NOMO-1 (cell line): ENCODE measurements around the gene PCP4.

ENCODE experiments used
- DNase-seq, 2 experiments: peaks; one replicate each; lab custom pipeline; 2025; ENCODE audit not compliant: unreplicated experiment in 2 of 2; lab: John Stamatoyannopoulos, UW

The PCP4 gene

DNA sequence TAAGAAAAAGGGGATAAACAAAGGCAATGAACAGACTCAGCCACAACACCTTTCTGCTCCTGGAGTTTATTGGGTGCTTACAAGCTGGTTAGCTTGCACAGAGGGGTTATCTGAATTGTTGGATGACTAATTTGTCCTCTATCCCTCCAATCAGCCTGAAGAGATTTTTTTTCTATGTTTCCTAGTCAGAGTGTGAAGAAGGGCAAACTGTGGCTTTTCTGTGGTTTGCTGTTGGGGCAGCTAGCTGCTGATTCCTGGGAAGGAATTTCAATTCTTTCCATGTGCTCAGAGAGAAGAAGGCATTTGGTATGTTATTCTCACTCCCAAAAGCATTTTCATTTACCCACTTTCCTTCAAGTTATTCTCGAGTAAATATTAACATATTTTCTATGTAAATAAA is 48.6 kb downstream of the PCP4 start:
- DNase-seq: no peak

DNA sequence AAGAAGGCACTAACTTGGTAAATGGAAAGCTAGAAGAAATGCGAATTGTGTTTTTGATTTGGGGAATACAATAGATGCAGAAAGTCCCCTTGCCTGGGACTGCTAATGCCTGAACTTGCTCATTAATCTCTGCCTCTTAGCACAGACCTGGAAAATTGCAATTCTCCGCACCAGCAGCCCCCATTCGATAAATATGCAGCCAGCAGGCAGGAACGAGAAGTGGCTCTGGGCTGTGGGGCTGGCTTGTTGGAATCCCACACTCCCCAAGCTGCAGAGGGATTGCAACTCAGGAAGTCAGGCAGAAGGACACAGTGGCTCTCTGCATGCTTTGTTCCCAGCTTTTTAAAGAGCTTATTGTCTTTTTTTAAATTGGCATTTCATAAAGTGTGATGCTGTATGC is 51.3 kb downstream of the PCP4 start:
- no peak for DNase-seq

- no peak for DNase-seq
Observed at GRCh38 chr21:39923476-39923875, 56.2 kb downstream of the PCP4 start.

DNA sequence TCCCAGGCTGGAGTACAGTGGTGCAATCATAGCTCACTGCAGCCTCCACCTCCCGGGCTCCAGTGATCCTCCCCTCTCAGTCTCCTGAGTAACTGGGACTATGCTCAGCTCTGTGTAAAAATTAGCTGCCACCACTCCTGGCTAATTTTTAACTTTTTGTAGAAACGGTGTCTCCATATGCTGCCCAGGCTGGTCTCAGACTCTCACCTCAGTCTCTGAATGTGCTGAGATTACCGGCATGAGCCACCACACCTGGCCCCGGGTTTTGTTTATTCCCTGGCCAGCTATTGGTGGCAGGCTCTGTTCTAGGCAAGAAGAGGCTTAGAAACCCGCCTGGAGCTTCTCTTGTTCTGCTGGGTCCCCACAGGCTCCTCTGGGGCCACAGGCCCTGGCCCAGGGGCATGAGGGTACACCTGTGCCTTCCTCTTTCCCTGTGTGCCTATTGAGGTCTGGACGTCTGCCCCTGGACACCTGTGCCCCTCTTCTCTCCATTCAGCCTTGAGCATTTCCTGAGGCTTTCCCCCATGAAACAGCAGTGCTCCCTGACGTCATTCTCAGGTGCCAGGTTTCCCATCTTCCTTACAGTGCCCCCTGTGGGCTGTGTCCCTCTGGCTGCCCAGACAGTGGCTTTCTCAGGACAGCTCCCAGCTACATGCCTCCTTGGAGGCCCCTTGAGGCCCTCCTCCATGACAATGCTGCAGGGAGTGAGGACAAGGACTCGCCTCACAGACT is 57.5 kb downstream of the PCP4 start:
- no peak for DNase-seq

- DNase-seq: no peak
Observed at GRCh38 chr21:39927304-39927886, 60.2 kb downstream of the PCP4 start.

DNA sequence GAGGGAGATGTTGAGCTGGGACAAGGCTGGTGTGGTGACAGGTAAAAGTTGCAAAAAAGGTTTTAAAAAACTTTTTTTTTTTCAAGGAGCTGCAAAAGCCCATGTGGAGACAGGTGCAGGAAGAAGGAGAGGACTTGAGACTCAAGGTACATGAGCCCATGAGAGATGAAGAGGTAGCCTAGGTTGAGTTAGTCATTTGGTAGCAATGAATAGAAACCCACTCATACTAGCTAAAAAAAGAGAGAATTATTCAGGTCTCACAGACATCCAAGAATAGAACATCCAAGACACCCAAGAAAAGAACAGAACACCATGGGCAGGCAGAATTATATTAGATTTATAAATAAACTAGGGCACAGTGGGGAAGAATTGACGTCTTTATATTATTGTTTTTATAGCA is 65.1 kb downstream of the PCP4 start:
- no peak for DNase-seq

DNA sequence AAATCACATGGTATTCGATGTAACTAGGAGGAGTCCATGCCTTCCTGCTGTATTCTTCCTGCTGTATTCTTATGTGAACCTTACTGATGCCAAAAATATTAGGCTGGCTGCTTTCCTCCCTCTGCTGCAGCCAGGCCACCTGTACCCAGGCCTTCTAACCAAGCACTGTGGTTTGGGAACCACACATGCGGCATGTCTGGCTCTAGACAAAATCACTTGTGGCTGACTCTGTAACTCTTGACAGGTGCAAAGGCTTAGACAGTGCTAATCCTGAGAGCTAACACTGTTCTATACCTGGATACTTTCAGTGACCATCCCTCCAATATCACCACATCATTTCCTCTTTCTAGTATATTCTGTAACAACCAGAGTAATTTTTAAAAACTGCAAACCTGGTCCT is 67.7 kb downstream of the PCP4 start:
- DNase-seq: no peak

GRCh38 chr21:39935716-39936115 is 68.5 kb downstream of the PCP4 start:
- DNase-seq: no peak

- DNase-seq: no peak
Observed at GRCh38 chr21:39938086-39938625, 70.9 kb downstream of the PCP4 start.

DNA sequence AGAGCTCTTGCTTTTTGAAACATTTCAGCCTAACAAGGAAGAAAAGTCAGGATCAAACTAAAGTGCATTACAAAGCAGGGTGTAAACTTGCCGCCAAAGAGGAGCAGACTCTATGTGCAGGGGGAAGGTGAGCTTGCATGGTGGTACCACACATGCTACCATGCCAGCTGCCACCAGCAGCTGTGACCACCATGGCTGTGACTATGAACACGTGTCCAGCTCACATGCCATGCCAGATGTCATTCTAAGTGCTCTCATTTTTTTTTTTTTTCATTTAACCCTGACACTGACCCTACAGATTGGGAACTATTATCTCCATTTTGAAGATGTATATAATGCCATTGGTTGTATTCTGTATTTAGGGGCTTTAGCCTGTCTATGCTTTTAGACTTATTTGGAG is 79.0 kb downstream of the PCP4 start:
- DNase-seq: no peak

DNA sequence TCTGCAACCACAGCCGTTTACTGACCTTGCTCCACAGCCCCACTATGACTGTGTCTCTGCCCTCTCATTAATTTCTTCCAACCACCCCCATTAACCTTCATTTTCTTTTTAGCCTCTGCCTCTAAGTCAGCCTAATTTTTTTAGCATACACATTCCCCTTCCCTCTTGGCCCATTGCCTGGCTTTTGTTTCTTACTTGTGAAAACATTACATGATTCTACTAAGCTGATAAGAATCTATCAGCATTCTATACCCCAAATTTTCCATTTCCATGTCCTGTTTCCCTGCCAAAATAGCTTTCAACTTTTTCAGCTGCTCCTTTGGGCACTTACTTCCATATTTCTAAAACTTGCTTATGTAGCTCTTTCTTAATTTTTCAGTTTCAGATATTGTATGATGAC is 79.8 kb downstream of the PCP4 start:
- no peak for DNase-seq

DNA sequence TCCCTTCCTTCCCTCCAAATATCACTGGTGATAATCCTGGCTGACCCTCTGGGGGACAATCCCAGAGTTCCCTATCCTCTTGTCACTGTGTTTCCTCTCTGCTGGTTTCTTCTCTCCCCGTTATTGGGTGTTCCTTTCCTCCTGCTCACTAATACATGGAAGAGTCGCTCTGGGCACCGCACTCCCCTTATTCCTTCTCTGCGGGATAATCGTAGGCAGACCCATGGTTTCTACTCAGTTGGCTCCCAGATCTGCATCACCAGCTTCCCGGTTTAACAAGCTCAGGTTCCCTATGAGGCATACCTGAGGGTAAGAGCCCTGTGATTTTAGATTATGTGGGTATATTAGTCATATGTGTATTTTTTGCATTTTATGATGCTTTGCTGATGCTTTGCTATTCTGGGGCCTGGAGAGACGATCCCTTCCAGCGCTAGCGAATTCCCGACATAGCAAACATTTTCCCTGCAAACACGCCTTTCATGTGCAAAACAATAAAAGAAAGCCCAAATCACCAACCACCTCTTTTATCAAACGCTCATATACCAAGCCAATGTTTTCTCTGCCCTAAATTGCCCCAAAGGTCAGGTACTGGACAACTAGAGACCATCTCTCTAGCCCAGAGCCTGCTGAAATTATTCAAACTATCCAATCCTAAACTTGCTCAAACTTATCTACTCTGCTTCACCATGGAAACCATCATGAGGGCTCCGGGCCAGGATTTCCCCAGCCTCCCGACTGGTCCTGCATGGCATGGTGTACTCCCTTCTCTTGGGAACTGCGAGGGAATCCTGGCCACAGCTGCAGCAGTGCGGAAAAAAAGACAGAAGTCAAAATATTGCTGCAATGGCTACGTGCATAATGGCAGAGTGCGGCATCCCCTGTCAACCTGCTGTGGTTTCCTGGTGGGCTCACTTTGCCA is 84.2 kb downstream of the PCP4 start:
- DNase-seq: no peak

- DNase-seq: no peak
Observed at GRCh38 chr21:39952265-39952664, 85.0 kb downstream of the PCP4 start.

- DNase-seq: no peak
Observed at GRCh38 chr21:39954570-39954969, 87.3 kb downstream of the PCP4 start.

- no peak for DNase-seq
Observed at GRCh38 chr21:39955326-39955725, 88.1 kb downstream of the PCP4 start.

GRCh38 chr21:39956586-39956985 is 89.3 kb downstream of the PCP4 start:
- DNase-seq: no peak

DNA sequence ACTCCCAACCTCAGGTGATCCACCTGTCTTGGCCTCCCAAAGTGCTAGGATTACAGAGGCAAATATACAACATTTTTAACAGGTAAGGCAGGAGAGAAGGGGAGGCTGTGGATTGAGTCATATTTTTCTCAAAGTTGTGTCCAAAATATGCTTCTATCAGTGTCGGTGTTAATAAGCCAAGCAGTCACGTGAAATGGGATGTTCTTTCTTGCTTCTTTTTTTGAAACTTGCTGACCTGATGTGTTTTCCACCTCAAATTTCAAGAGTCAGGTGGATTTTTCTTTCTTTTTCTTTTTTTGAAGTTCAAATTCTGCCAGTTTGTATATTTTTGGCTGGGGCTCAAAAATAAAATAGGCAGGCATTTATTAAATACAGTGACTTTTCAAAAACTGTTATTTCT is 91.5 kb downstream of the PCP4 start:
- no peak for DNase-seq

DNA sequence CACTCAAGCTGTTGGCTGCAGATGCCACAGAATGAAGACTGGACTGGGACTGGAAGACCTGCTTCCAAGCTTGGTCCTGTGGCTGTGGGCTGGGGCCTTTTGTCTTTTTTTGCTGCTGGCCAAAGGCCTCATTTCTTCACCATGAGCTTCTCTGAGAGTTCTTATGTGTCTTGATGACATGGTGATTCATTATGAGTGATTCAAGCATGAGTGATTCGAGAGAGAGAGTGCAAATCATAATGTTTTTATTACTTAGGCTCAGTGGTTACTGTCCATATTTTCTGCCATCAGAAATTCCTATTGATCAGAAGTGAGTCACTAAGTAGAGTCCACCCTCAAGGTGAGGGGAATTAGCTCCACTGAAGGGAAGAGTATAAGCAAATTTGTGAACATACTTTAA is 94.0 kb downstream of the PCP4 start:
- DNase-seq: no peak

- DNase-seq: no peak
Observed at GRCh38 chr21:39965026-39965425, 97.8 kb downstream of the PCP4 start.

- DNase-seq: no peak
Observed at GRCh38 chr21:39966786-39967185, 99.5 kb downstream of the PCP4 start.

DNA sequence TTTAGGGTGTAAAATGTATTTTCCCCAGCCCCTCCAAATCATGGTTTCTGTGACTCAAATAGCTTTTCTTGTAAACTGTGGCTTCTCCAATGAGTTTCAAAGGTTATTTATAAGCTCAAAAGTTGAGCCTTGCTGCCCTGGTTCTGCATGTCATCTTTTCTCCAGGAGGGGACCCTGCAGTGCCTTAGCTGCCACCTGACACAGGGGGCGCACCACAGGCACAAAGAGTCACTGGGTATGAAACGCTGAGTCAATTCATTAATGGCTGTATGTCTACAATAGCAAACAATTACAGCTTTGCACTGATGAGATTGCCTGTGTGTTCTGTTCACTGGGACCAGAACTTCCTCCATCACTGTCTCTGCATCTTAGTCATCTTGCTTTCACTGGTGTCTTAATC is 100.8 kb downstream of the PCP4 start:
- DNase-seq: no peak
